SJCRH30 (cell line): ENCODE results near the gene BCAS3. TPM values are rescaled to one million over a fixed set of nuclear protein-coding genes. Genes with fewer than 3 reads are reported as not detected.

Source experiments
- DNase-seq, 2 experiments: peaks; one replicate each; pipeline ENCODE4 v3.0.0-alpha.2; 2015 to 2020
- H3K27ac ChIP-seq: fragments of 250-450 bp; sonication (Bioruptor Pico); 2 replicates; pipeline ENCODE4 v1.5.1; 2020; ENCODE audit warnings: mild to moderate bottlenecking, moderate library complexity
- H3K27me3 ChIP-seq: fragments of 250-450 bp; sonication (Bioruptor Pico); 2 replicates; pipeline ENCODE4 v1.5.1; 2020; ENCODE audit warnings: mild to moderate bottlenecking, moderate library complexity
- H3K36me3 ChIP-seq: fragments of 250-450 bp; sonication (Bioruptor Pico); 2 replicates; pipeline ENCODE4 v1.5.1; 2020; ENCODE audit warnings: mild to moderate bottlenecking, moderate library complexity
- H3K4me1 ChIP-seq: fragments of 250-450 bp; sonication (Bioruptor Pico); 2 replicates; pipeline ENCODE4 v1.5.1; 2020; ENCODE audit warnings: mild to moderate bottlenecking, moderate library complexity
- H3K4me3 ChIP-seq: fragments of 250-450 bp; sonication (Bioruptor Pico); 2 replicates; pipeline ENCODE4 v1.5.1; 2020; ENCODE audit warnings: mild to moderate bottlenecking, moderate library complexity
- H3K9me3 ChIP-seq: fragments of 250-450 bp; sonication (Bioruptor Pico); replicated peaks from 2 replicates; pipeline ENCODE4 v1.5.1; 2020; ENCODE audit warnings: mild to moderate bottlenecking, moderate library complexity
- total RNA-seq: library from RNA; depleted of rRNA; stranded (reverse); fragments of >200 nt; shearing (Covaris generic); gene quantifications from 2 replicates; pipeline ENCODE4 v1.2.3, GENCODE V29; 2014

The BCAS3 gene
- total RNA-seq, 1 experiment from 2014 or later, result 11.6 TPM

DNA sequence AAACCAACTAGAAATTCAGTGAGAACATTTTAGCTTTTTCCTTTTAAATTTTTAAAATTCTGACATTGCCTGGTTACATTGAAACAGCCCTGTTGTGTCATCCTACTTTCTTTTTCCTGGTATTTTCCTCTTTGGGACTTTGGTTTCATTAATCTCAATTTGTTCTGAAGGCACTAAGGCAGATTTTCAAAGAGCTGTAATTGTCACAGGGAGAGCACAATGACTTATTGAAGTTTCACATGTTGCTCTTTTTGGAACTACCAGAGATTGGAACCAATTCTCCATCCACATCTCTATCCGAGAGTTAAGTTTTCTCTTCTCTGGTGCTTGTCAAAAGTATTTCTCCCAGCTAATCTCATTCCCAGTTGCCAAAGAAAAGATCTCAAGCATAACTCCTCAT lies 577.3 kb downstream of the BCAS3 start:
- H3K4me1 ChIP-seq, result peaks cover 24% of the 10 kb centered on the region

DNA sequence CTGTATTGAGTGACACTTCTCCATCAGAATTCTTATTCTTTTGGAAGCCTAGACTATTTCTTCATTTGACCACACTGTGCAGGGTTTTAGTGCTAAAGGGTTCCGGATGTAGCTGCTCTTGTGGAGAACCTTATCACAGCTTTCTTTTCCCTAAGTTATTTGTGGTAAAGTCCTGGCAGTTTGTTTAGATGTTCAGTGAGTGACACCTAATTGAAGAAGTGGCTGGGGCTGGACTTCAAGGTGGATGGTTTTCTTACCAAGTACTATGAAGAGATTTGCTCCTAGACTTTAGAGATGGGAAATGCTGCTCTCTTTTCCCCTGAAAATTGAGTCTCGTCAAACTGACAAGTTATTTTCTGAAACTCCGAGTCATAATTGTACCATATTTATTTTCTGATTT lies 578.0 kb downstream of the BCAS3 start:
- peaks cover 20% of the 10 kb centered on the region for H3K4me1 ChIP-seq
- no peak overlapping the region for H3K4me3 ChIP-seq
- no peaks in the 10 kb centered on the region for H3K9me3 ChIP-seq
- no peak overlapping the region for H3K27ac ChIP-seq
- DNase-seq, result no peak
- H3K36me3 ChIP-seq, result no peaks in the 10 kb centered on the region
- H3K27me3 ChIP-seq, result no peaks in the 10 kb centered on the region

More for the DNA sequence above, 577.3 kb downstream of the BCAS3 start:
- DNase-seq, result no peak
- Histone ChIP-seq H3K36me3 (no peaks in the 10 kb centered on the region), H3K4me3 (no peak overlapping the region), H3K9me3 (no peaks in the 10 kb centered on the region), H3K27ac (no peak overlapping the region), H3K27me3 (no peaks in the 10 kb centered on the region)

DNA sequence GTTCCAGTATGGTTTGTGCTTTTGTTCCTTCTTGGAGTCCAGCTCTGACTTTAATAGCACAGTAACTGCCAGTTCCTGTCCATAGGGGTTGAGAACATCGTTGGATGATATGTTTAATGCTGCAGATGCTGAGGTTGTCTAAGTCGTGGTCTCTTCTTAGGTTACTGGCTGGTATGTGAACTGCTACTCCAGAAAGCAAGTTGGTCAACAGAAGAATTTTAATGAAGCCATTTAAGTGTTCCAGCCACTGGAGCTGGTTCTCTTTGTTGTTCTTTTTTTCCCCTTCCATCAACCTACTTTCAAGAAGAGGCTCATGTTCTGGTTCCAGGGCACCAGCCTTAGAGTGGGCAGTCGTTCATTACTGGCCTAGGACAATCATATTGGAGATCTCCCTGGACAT lies 581.7 kb downstream of the BCAS3 start:
- Histone ChIP-seq H3K4me3 (no peak overlapping the region), H3K27ac (no peak overlapping the region), H3K4me1 (peaks cover 14% of the 10 kb centered on the region; the same call in 1 of the 2 replicates), H3K36me3 (no peaks in the 10 kb centered on the region), H3K27me3 (no peaks in the 10 kb centered on the region), H3K9me3 (no peaks in the 10 kb centered on the region)
- DNase-seq, result no peak

DNA sequence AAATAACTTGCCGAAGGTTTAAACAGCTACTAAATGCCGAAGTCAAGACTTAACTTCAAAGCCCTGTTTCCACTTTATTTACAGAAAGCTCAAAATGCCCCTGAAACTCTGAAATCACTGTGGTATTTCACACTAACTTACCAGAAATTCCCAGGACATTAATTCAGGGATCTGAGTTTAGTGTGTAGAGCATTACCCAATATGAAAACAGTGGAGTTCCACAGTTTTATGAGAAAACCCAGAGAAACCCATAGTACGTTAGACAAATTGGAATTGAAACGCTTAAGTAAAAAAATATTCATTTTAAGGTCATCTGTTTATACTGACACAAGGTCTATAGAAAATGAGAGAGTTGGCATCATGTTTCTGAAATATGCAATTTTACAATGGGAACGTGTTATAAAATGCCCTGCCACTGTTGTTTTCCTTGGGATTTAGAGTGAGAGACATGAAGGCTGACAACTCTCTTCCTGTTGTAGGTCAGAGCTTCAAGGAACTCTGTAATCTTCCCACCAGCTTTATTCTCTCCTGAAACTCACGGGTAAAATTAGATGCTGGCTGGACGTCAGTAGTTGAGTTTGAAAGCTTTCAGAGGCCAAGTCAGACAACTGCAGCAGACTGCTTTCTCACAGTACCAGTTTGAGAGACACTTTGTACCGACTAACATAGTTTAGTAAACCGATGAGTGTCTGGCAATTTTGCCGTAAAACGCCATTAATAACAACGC lies 582.6 kb downstream of the BCAS3 start:
- Histone ChIP-seq H3K4me1 (peaks cover 14% of the 10 kb centered on the region; the same call in 1 of the 2 replicates), H3K27me3 (no peaks in the 10 kb centered on the region), H3K36me3 (no peaks in the 10 kb centered on the region), H3K9me3 (no peaks in the 10 kb centered on the region), H3K27ac (0 out of 2 replicates have a peak overlapping the region, but pooled peaks have one; percentile 7), H3K4me3 (peak overlapping the region; percentile 6; the same call in 1 of the 2 replicates)
- peak in 1 of 2 experiments; percentile 39 for DNase-seq

DNA sequence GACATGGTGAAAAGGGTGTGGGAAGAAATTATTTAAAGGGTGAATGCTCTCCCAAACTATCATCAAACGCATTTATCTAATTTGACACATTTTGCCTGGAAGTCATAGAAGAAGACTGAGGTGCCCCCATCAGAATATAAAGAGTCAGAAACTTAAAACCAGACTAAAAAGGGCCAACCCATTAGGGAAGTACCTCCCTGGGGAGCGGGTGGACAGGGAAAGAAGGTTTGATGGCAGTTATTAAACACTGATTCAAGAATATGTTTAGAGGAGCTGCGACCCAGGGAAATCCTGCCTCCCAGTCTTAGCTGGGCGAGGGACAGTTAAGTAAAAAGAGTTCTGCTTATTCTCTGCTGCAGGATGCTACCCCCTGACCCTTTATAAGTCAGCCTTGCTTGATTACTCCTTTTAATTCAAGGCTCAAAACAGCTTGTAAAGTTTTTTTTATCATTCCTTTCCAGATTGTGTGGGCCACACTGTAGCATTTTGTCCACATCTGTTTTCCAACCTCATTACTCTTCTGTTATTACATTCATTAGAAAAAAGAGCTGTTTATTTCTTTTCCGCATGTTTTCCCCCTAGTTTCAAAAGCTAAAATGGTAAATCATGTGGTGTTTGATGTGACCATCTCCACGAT lies 583.5 kb downstream of the BCAS3 start:
- H3K4me1 ChIP-seq, result peaks cover 14% of the 10 kb centered on the region; the same call in 1 of the 2 replicates
- no peak overlapping the region for H3K27ac ChIP-seq
- no peaks in the 10 kb centered on the region for H3K9me3 ChIP-seq
- H3K36me3 ChIP-seq, result no peaks in the 10 kb centered on the region
- peak in 1 of 2 experiments; percentile 28 for DNase-seq
- no peaks in the 10 kb centered on the region for H3K27me3 ChIP-seq
- H3K4me3 ChIP-seq, result peak overlapping the region; percentile 6; the same call in 1 of the 2 replicates

DNA sequence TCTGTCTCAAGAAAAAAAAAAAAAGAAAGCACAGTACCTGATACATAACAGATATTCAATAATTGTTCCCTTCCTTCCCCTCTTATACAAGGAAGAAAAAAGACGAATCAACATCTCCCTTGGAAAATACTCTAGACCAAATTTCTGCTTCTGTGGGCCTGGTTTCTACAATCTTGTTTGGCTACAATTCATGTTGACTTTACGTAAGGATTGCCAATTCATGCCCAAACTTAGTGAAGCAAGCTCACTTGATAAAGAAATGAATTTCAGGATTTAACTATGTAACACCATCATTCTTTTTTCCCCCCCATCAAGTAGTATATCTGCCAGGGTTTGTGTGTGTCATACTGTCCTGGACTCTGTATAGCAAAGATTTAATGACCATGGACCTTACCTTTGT lies 587.7 kb downstream of the BCAS3 start:
- Histone ChIP-seq H3K4me1 (peaks cover 11% of the 10 kb centered on the region; the same call in 1 of the 2 replicates), H3K27ac (no peak overlapping the region), H3K36me3 (no peaks in the 10 kb centered on the region), H3K27me3 (no peaks in the 10 kb centered on the region), H3K9me3 (no peaks in the 10 kb centered on the region), H3K4me3 (no peak overlapping the region)
- DNase-seq, result no peak

DNA sequence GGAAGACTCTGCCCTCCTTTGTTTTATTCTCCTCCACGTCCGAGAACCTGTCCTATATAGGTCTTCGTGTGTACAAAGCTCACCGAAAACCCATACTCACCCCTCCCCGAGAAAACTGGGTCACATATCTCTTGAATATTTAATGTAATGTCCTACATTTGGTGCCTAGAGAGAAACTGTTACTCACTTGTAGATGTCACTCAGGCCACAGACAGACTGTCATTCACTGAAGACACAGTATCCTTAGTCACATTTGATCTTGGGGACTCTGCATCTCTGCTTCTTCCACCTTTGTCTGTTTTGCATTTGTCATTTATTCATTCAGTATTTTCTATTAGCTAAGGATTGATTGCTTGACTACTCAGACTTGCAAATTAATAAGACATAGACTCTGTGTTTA lies 590.2 kb downstream of the BCAS3 start:
- Histone ChIP-seq H3K27ac (no peak overlapping the region), H3K4me3 (no peak overlapping the region), H3K9me3 (no peaks in the 10 kb centered on the region), H3K4me1 (no peaks in the 10 kb centered on the region), H3K27me3 (no peaks in the 10 kb centered on the region), H3K36me3 (no peaks in the 10 kb centered on the region)
- DNase-seq, result no peak

DNA sequence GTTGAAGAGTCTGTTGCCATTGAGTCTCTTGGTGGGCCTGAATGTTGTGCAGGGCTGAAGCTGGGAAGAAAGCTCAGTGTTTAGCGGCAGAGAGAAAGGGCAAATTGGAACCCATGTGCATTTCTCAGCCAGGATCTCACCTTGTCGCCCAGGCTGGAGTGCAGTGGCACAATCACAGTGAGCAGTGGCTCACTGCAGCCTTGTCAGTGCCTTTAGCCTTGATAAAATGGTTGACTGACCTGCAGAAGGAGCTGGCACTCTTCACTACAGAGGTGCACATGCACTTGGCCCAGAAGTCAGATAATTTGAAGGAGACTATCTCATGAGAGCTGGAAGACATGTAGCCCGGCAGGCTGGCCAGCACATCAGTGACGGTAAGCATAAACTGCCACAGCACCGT lies 597.7 kb downstream of the BCAS3 start:
- peaks cover 7% of the 10 kb centered on the region for H3K4me1 ChIP-seq
- H3K4me3 ChIP-seq, result no peak overlapping the region
- no peak for DNase-seq
- H3K36me3 ChIP-seq, result no peaks in the 10 kb centered on the region
- H3K9me3 ChIP-seq, result no peaks in the 10 kb centered on the region
- no peak overlapping the region for H3K27ac ChIP-seq
- no peaks in the 10 kb centered on the region for H3K27me3 ChIP-seq

DNA sequence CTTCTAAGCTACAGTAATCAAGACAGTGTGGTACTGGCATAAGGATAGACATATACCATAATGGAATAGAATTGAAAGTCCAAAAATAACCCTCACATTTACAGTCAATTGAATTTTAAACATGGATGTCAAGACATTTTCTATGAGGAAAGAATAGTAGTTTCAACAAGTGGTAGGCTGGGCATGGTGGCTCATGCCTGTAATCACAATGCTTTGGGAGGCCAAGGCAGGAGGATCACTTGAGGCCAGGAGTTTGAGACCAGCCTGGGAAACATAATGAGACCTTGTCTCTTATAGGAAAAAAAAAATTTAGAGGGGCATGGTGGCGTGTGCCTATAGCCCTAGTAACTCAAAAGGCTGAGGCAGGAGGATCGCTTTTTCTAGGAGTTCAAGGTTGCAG lies 599.2 kb downstream of the BCAS3 start:
- Histone ChIP-seq H3K4me3 (no peak overlapping the region), H3K9me3 (no peaks in the 10 kb centered on the region), H3K4me1 (peaks cover 7% of the 10 kb centered on the region), H3K36me3 (no peaks in the 10 kb centered on the region), H3K27ac (no peak overlapping the region), H3K27me3 (no peaks in the 10 kb centered on the region)
- DNase-seq, result no peak

DNA sequence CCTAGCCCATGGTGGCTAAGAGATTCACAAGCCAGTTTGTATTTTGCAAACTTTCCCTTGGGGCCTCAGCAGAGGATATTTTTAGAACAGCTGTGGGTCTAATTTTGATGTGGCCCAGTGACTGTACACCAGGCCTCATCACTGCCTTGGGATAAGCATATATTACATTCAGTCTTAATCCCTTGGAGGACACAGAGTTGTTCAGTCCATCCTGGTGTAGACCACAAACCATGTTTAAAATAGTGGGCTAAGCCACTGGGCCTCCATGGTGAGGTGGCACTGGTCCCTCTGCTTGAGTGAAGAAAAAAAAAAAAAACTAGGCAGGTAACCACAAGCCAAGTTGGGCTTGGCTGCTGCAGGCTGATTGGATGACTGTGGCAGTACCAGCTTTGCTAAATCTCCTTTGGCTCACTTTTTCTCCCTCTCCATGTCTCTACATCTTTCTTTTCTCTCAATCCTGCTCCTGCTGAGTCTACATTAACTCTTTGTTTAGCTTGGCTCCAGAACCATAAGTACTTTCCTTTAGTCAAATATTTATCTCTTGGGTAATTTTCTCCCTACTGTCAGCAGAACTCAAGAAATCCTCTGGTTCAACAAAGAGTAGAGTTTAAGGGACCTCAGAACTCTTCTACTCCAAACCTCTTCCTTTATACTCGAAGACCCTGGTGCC lies 602.0 kb downstream of the BCAS3 start:
- DNase-seq, result peak; percentile 56 to 77
- Histone ChIP-seq H3K4me3 (no peak overlapping the region), H3K27me3 (no peaks in the 10 kb centered on the region), H3K27ac (no peak overlapping the region), H3K36me3 (no peaks in the 10 kb centered on the region), H3K9me3 (no peaks in the 10 kb centered on the region), H3K4me1 (peaks cover 7% of the 10 kb centered on the region)

DNA sequence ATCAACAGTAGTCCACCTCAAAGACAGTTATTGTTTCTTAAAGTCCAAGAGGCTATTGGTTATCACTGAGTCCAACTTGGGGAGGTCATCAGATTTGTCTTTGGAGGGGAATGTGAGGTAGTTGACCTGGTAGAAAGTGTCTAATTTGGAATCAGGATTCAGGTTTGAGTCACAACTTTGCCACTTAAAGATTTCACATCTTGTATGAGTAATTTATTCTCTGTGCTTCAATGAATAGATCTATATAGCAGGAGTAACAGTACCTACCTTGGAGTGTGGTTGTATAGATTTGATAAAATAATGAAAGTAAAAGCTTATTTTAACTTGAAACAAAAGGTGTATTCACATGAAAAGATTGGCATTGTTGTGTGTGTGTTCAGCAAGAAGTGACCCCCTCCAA lies 602.7 kb downstream of the BCAS3 start:
- no peak for DNase-seq
- H3K27ac ChIP-seq, result no peak overlapping the region

DNA sequence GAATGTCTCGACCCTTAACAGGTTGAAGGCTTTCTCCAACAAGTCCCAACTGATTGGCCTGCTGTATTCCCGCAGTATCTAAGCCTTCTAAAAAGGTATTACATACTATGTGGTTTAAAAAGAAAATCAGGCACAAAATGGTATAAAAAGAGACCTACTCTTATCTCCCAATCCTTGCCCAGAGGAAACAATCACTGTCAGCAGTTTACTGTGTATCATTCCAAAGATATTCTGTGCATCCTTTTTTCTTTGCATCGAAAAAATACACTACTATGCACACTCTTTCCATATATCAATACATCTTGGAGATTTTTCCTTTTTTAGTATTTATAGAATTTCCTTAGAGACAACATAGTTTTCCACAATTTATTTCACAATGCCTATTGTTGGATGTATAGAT lies 603.2 kb downstream of the BCAS3 start:
- H3K4me1 ChIP-seq, result peaks cover 13% of the 10 kb centered on the region
- no peak overlapping the region for H3K27ac ChIP-seq
- DNase-seq, result no peak
- no peak overlapping the region for H3K4me3 ChIP-seq
- no peaks in the 10 kb centered on the region for H3K36me3 ChIP-seq
- no peaks in the 10 kb centered on the region for H3K9me3 ChIP-seq
- no peaks in the 10 kb centered on the region for H3K27me3 ChIP-seq

More for the DNA sequence above, 602.7 kb downstream of the BCAS3 start:
- Histone ChIP-seq H3K4me1 (peaks cover 9% of the 10 kb centered on the region), H3K27me3 (no peaks in the 10 kb centered on the region), H3K36me3 (no peaks in the 10 kb centered on the region), H3K9me3 (no peaks in the 10 kb centered on the region), H3K4me3 (no peak overlapping the region)

DNA sequence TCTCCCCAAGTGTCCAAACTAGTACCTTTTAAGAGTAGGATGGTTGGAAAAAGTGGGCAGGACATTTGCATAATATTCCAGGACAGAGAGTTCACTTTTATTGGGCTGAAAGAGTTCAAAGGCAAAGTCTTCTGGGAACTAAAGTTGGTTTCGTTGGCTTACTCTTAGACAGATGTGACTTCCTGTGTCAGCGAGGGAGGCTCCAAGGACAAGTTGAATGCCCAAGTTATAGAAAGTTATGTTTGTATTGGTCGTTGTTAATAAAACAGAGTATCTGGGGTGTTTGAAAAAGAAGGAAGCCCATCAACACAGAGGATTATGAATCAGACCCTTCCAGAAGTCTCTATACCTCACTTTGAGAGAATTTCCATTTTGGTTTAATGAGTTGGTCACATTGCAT lies 604.7 kb downstream of the BCAS3 start:
- Histone ChIP-seq H3K27ac (no peak overlapping the region), H3K4me3 (no peak overlapping the region), H3K4me1 (peaks cover 14% of the 10 kb centered on the region), H3K36me3 (no peaks in the 10 kb centered on the region), H3K27me3 (no peaks in the 10 kb centered on the region), H3K9me3 (no peaks in the 10 kb centered on the region)
- DNase-seq, result no peak

DNA sequence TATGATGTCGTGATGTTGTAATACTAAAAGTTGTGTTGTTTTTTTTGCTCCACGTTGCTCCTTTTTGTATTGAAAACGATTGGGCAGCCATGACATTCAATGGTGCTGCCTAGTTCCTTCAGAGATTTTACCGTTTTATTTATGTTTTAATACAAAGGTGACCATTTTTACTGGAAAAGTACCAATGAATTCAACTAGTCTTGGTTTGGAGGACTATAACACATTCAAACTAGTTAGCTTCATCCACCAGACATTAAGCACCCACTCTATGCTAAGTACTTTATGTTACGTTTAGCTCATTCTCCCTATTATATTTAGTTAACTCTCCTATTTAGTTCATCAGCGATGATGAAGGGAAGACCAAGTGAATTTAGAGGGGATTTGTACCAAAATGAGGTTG lies 605.4 kb downstream of the BCAS3 start:
- Histone ChIP-seq H3K9me3 (no peaks in the 10 kb centered on the region), H3K4me3 (no peak overlapping the region), H3K27ac (no peak overlapping the region), H3K36me3 (no peaks in the 10 kb centered on the region), H3K27me3 (no peaks in the 10 kb centered on the region), H3K4me1 (peaks cover 14% of the 10 kb centered on the region)
- no peak for DNase-seq

DNA sequence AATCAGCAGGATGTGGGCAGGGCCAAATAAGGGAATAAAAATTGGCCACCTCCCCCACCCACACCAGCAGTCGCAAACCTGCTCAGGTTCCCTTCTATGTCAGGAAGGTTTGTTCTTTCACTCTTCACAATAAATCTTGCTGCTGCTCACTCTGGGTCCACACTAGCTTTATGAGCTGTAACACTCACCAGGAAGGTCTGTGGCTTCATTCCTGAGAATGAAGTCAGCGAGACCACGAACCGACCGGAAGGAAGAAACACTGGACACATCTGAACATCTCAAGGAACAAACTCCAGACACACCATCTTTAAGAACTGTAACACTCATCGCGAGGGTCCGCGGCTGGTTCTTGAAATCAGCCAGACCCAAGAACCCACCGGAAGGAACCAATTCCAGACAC lies 606.5 kb downstream of the BCAS3 start:
- peaks cover 19% of the 10 kb centered on the region for H3K4me1 ChIP-seq
- H3K27ac ChIP-seq, result no peak overlapping the region
- no peaks in the 10 kb centered on the region for H3K36me3 ChIP-seq
- no peaks in the 10 kb centered on the region for H3K27me3 ChIP-seq
- no peaks in the 10 kb centered on the region for H3K9me3 ChIP-seq
- no peak overlapping the region for H3K4me3 ChIP-seq
- no peak for DNase-seq
